Measurements from ENCODE around the gene ERBB4.

DNA sequence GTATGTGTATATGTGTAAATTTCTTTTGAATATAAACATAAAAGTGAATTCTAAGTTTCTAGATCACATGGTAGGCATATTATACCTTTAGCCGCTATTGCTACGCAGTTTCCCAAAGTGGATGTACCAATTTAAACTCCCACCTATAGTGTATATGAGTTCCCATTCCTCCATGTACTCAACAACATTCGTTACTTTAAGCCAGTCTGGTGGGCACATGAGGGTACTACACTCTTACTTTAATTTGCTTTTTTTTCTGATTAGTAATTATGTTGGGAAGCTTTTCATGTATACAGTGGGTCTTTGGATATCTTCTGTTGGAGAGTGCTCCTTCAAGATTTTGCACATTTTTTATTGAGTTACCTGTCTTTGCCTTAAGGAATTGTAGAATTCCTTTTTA, 683.8 kb downstream of the ERBB4 start:
- TF ChIP-seq CTCF (conservative IDR thresholded peaks at IDR 0.05; ENCODE audit: low read length) (peak; percentile 37; the same call in 1 of the 2 replicates), EZH2phosphoT487 (IDR thresholded peaks at IDR 0.05; ENCODE audit: borderline replicate concordance) (no peak)
